Measurements from ENCODE around the gene CETN1.

- TF ChIP-seq MAX (CRISPR knock-in tag; IDR thresholded peaks at IDR 0.05) (no peak), CTCF (IDR thresholded peaks at IDR 0.05) (no peak), IRF2 (CRISPR knock-in tag; IDR thresholded peaks at IDR 0.05; ENCODE audit: borderline replicate concordance, low read depth) (no peak), ZNF512 (CRISPR knock-in tag; IDR thresholded peaks at IDR 0.05; ENCODE audit: borderline replicate concordance) (no peak), TCF7 (CRISPR knock-in tag; IDR thresholded peaks at IDR 0.05; ENCODE audit: low read depth) (no peak), PRDM15 (CRISPR knock-in tag; IDR thresholded peaks at IDR 0.05) (no peak)
Measured at GRCh38 chr18:629269-630150, 49.3 kb downstream of the CETN1 start.

Measured in WTC11 (cell line).